K562 (cell line): Measurements from ENCODE around the gene MMAB. TPM values are rescaled to one million over a fixed set of nuclear protein-coding genes. Genes with fewer than 3 reads are reported as not detected.

Source experiments
- ATAC-seq: fragments of 200-7000 bp; cut with Tn5 transposase; 3 replicates; pipeline ENCODE4 v1.9.1; 2020; ENCODE audit warnings: moderate library complexity
- BruUV-seq: library from RNA; stranded (reverse); fragments of 400-500 nt; replicated peaks from 2 replicates; lab custom pipeline; 2021; lab: Mats Ljungman, UMichigan
- CTCF ChIA-PET: fragments of 300-600 bp; formaldehyde crosslinking; extraction: SDS; loops from one replicate; lab custom pipeline; 2021; ENCODE audit warnings: low intra/inter-chr PET ratio; lab: Yijun Ruan, JAX
- POLR2A ChIA-PET: fragments of 300-600, 350-650 bp; sonication (Branson Sonifier 250); formaldehyde crosslinking; extraction: SDS; loops from one replicate; lab custom pipeline; 2021; ENCODE audit warnings: antibody characterized with exemption, inconsistent platforms; lab: Yijun Ruan, JAX
- DNase-seq, 4 experiments: peaks; one replicate each; pipeline versions ENCODE4 v3.0.0 to v3.0.0-alpha.2; 2011 to 2018; ENCODE audit warnings: low spot score in 3 of 4, mixed read lengths in 3 of 4; ENCODE audit errors: extremely low read depth in 1 of 4
- FAIRE-seq: peaks from 2 replicates; lab custom pipeline; 2011; peaks lifted over from hg19 to GRCh38; lab: Jason Lieb, UNC
- H2AFZ ChIP-seq: 2 replicates; pipeline ENCODE4 v1.6.0; 2011; ENCODE audit warnings: low read depth, low read length, control low read depth, inconsistent platforms
- H3K27ac ChIP-seq: fragments of 200-600 bp; 3 replicates; pipeline ENCODE4 v1.8.0; 2011; ENCODE audit warnings: low read depth, mild to moderate bottlenecking, control low read depth, inconsistent platforms, low read length, moderate library complexity, mixed read lengths; ENCODE audit errors: extremely low read depth
- H3K27me3 ChIP-seq, 2 experiments: fragments of 300-600 bp in 1 of 2; 2 replicates in 1 of 2; 3 replicates in 1 of 2; pipeline versions ENCODE4 v1.6.0 to v1.8.0; 2011; ENCODE audit warnings: inconsistent platforms in 2 of 2, low read length in 2 of 2, mild to moderate bottlenecking in 1 of 2, mixed read lengths in 1 of 2, moderate library complexity in 1 of 2; ENCODE audit not compliant: control insufficient read depth in 2 of 2, insufficient read depth in 2 of 2
- H3K36me3 ChIP-seq: fragments of 300-600 bp; 3 replicates; pipeline ENCODE4 v1.8.0; 2011; ENCODE audit warnings: mild to moderate bottlenecking, low read length, inconsistent platforms; ENCODE audit not compliant: control insufficient read depth, insufficient read depth
- H3K4me1 ChIP-seq, 2 experiments: fragments of 200-600 bp in 1 of 2; replicated peaks in 1 of 2; 2 replicates in 1 of 2; 3 replicates in 1 of 2; pipeline versions ENCODE4 v1.5.1 to v1.8.0; 2011; ENCODE audit warnings: inconsistent platforms in 2 of 2, low read length in 2 of 2, mild to moderate bottlenecking in 1 of 2, mixed read lengths in 1 of 2, moderate library complexity in 1 of 2; ENCODE audit not compliant: control insufficient read depth in 2 of 2, insufficient read depth in 2 of 2
- H3K4me2 ChIP-seq: 2 replicates; pipeline ENCODE4 v1.6.1; 2011; ENCODE audit warnings: low read length, control low read depth, inconsistent platforms, mixed read lengths; ENCODE audit not compliant: insufficient read depth
- H3K4me3 ChIP-seq: fragments of 200-600 bp; sonication (generic), shearing (Covaris generic); 2 replicates; pipeline ENCODE4 v1.5.1; 2016; ENCODE audit warnings: control low read depth, inconsistent platforms
- H3K79me2 ChIP-seq: fragments of 200-600 bp; 3 replicates; pipeline ENCODE4 v1.8.0; 2011; ENCODE audit warnings: low read length, inconsistent platforms; ENCODE audit not compliant: control insufficient read depth, insufficient read depth
- H3K9ac ChIP-seq, 2 experiments: 2 replicates each; pipeline versions ENCODE4 v1.6.0 to v1.6.1; 2011; ENCODE audit warnings: low read depth in 2 of 2, low read length in 2 of 2, control low read depth in 1 of 2, inconsistent platforms in 1 of 2, mild to moderate bottlenecking in 1 of 2, mixed read lengths in 1 of 2; ENCODE audit not compliant: insufficient read depth in 1 of 2
- H3K9me1 ChIP-seq: one replicate; pipeline ENCODE4 v1.6.0; 2011; ENCODE audit warnings: inconsistent platforms, mild to moderate bottlenecking, low read length, moderate library complexity; ENCODE audit not compliant: control insufficient read depth, insufficient read depth
- H3K9me3 ChIP-seq: replicated peaks from 2 replicates; pipeline ENCODE4 v1.5.1; 2011; ENCODE audit warnings: low read depth, low read length, inconsistent platforms; ENCODE audit not compliant: control insufficient read depth, insufficient read depth
- H4K20me1 ChIP-seq: replicated peaks from 2 replicates; pipeline ENCODE4 v1.6.1; 2011; ENCODE audit warnings: low read length, inconsistent platforms, mixed read lengths; ENCODE audit not compliant: control insufficient read depth, insufficient read depth
- ELF2 ChIP-seq: fragments of 250-450 bp; sonication (Bioruptor Pico); IDR thresholded peaks from 2 replicates; pipeline ENCODE4 v1.5.0; 2021; ENCODE audit warnings: mild to moderate bottlenecking
- ETS2 ChIP-seq: IDR thresholded peaks from 2 replicates; pipeline ENCODE4 v1.6.1; 2016; ENCODE audit warnings: borderline replicate concordance, missing genetic modification characterization, mild to moderate bottlenecking, moderate library complexity, missing compliant biosample characterization; ENCODE audit not compliant: poor library complexity, severe bottlenecking
- ETV6 ChIP-seq, 3 experiments: fragments of 150-350 bp in 1 of 3; sonication (generic) in 1 of 3; formaldehyde crosslinking in 1 of 3; IDR thresholded peaks; 2 replicates each; pipeline versions ENCODE4 v1.6.1 to v1.8.0; 2014 to 2022; ENCODE audit warnings: borderline replicate concordance in 2 of 3, low read depth in 2 of 3, antibody characterized with exemption in 1 of 3, low read length in 1 of 3, mild to moderate bottlenecking in 1 of 3, missing genetic modification reagents in 1 of 3
- KDM4B ChIP-seq, 2 experiments: fragments of 450-650 bp in 1 of 2; sonication (generic) in 1 of 2; IDR thresholded peaks; 2 replicates each; pipeline ENCODE4 v1.6.1; 2016 to 2017; ENCODE audit warnings: borderline replicate concordance in 2 of 2, antibody characterized with exemption in 1 of 2, low read depth in 1 of 2, mild to moderate bottlenecking in 1 of 2
- MCM5 ChIP-seq: fragments of 450-650 bp; IDR thresholded peaks from 2 replicates; pipeline ENCODE4 v1.6.1; 2016; ENCODE audit warnings: low read depth
- NFATC3 ChIP-seq: fragments of 450-650 bp; IDR thresholded peaks from 2 replicates; pipeline ENCODE4 v1.6.1; 2017; ENCODE audit warnings: mild to moderate bottlenecking
- NFIC ChIP-seq: fragments of 450-650 bp; IDR thresholded peaks from 2 replicates; pipeline ENCODE4 v1.6.1; 2017; ENCODE audit warnings: mild to moderate bottlenecking, inconsistent platforms
- NRF1 ChIP-seq, 2 experiments: fragments of 450-650 bp; IDR thresholded peaks in 1 of 2; conservative IDR thresholded peaks in 1 of 2; 2 replicates each; pipeline ENCODE4 v1.6.1; 2014; ENCODE audit warnings: mild to moderate bottlenecking in 2 of 2
- TCF7L2 ChIP-seq: fragments of 150-350 bp; IDR thresholded peaks from 2 replicates; pipeline ENCODE4 v1.6.1; 2016; ENCODE audit warnings: low read depth, mild to moderate bottlenecking, low read length, moderate library complexity
- TSC22D4 ChIP-seq: fragments of 450-650 bp; IDR thresholded peaks from 2 replicates; pipeline ENCODE4 v1.6.1; 2016; ENCODE audit warnings: missing genetic modification characterization, missing biosample characterization, control low read depth
- ZEB2 ChIP-seq: fragments of 450-650 bp; IDR thresholded peaks from 2 replicates; pipeline ENCODE4 v1.6.1; 2016
- ZNF184 ChIP-seq: sonication (generic); formaldehyde crosslinking; IDR thresholded peaks from 2 replicates; pipeline ENCODE4 v1.5.0; 2020; ENCODE audit warnings: missing genetic modification reagents
- ZNF347 ChIP-seq: fragments of 450-650 bp; formaldehyde crosslinking; IDR thresholded peaks from 2 replicates; pipeline ENCODE4 v1.4.0; 2020; ENCODE audit warnings: low read depth, mild to moderate bottlenecking, moderate library complexity
- ZNF445 ChIP-seq: fragments of 250-450 bp; sonication (Bioruptor Pico); IDR thresholded peaks from 2 replicates; pipeline ENCODE4 v1.4.0; 2020; ENCODE audit warnings: low read depth, mild to moderate bottlenecking, moderate library complexity
- ZNF57 ChIP-seq: fragments of 450-650 bp; formaldehyde crosslinking; IDR thresholded peaks from 2 replicates; pipeline ENCODE4 v1.4.0; 2020; ENCODE audit warnings: mild to moderate bottlenecking, moderate library complexity
- WGBS: fragments of 100-300 bp; shearing (Covaris generic); methylation state at CpG from one replicate; pipeline ENCODE4 v1.1.6; 2016; ENCODE audit warnings: low coverage, mixed read lengths; ENCODE audit not compliant: insufficient coverage; ENCODE audit errors: missing lambda C conversion rate; 5-methylcytosine and 5-hydroxymethylcytosine counted together
- in situ Hi-C: fragments of 300-500 bp; cut with MboI; formaldehyde crosslinking; loops from 4 replicates; pipeline ENCODE4 v1.15.0; 2018; ENCODE audit warnings: inconsistent platforms, mixed read lengths
- intact Hi-C: fragments of 100-400 bp; cut with micrococcal nuclease; formaldehyde crosslinking; loops from 2 replicates; pipeline ENCODE4 v1.14.2; 2022
- polyA plus RNA-seq, 8 experiments: library from polyadenylated mRNA; depleted of rRNA in 4 of 8; stranded (reverse) in 5 of 8; unstranded in 3 of 8; fragments of >200 nt; fragmentation: Nextera tagmentation in 2 of 8; fragmentation: Illumina TruSeq in 1 of 8; extraction: Ambion mirVana in 2 of 8; extraction: Trizol in 1 of 8; gene quantifications; 2 replicates each; pipeline versions ENCODE4 v1.2.1 to v1.2.3, GENCODE V29; 2011 to 2014; ENCODE audit warnings: inconsistent platforms in 1 of 8, missing spikeins in 1 of 8
- total RNA-seq, 7 experiments: library from RNA; depleted of rRNA in 6 of 7; stranded (reverse); fragments of >200 nt in 6 of 7; fragmentation: Illumina TruSeq in 2 of 7; extraction: Trizol in 2 of 7; gene quantifications; 2 replicates each; pipeline versions ENCODE4 v1.2.1 to v1.2.3, GENCODE V29; 2011 to 2021; ENCODE audit warnings: low replicate concordance in 1 of 7

Gene MMAB
- total and polyA plus RNA-seq, 9 of the 15 experiments (the other 6 are each of a cell fraction or from before 2014, with no cell fraction given), result 9.5 to 76.1 (median 46.2) TPM

DNA sequence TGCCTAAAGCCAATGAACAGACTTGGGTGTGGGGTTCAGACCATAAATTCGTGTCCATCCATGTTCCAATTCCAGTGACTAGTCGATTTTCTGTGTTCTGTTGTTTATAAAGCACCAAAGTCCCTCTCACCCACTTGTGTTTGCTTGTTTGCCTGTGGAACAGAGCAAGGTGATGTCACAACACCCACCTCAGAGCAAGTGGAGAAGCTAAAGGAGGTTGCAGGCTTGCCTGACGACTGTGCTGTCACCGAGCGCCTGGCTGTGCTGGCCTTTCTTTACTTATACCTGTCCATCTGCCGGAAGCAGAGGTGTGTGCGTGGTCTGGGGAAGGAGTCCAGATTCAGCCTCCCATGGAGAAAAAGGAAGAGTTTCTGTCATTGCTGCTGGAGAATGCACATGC lies 6.3 kb upstream of the MMAB start:
- BruUV-seq, result no TSS peak
- ATAC-seq, result no peak
- H3K4me2 ChIP-seq, result no peak overlapping the region
- H3K4me3 ChIP-seq, result no peak overlapping the region
- H2AFZ ChIP-seq, result no peak overlapping the region
- peaks cover 86% of the 10 kb centered on the region for H3K36me3 ChIP-seq
- H3K27me3 ChIP-seq, result no peaks in the 10 kb centered on the region
- 75% methylated on average over 7 of the region's 7 CpGs for WGBS
- H3K9ac ChIP-seq, result no peak overlapping the region; a peak in 1 of 4 replicates
- ChIA-PET CTCF (no interaction called here), POLR2A (no interaction called here)
- H3K27ac ChIP-seq, result no peak overlapping the region
- in situ Hi-C loops, result no loop called here
- H3K9me3 ChIP-seq, result no peaks in the 10 kb centered on the region
- FAIRE-seq, result no peak
- intact Hi-C loops, result no loop called here
- no peaks in the 10 kb centered on the region; the same call in 1 of the 2 replicates for H4K20me1 ChIP-seq
- peaks cover 7% of the 10 kb centered on the region for H3K79me2 ChIP-seq
- DNase-seq, result no peak
- peaks cover 4% of the 10 kb centered on the region for H3K9me1 ChIP-seq
- TF ChIP-seq NFIC, result no peak
- TF ChIP-seq TSC22D4 (tag), result no peak
- no peak for TF ChIP-seq KDM4B (IDR thresholded peaks at IDR 0.05; ENCODE audit: borderline replicate concordance in 2 of 2, low read depth in 1 of 2)
- TF ChIP-seq ZNF184 (CRISPR knock-in tag), result no peak
- no peak for TF ChIP-seq ETV6 (IDR thresholded peaks at IDR 0.05; ENCODE audit: borderline replicate concordance in 1 of 2, low read depth in 2 of 2, low read length in 1 of 2)
- TF ChIP-seq ETV6 (CRISPR knock-in tag; IDR thresholded peaks at IDR 0.05; ENCODE audit: borderline replicate concordance), result no peak
- TF ChIP-seq ZEB2, result no peak
- TF ChIP-seq ZNF445 (CRISPR knock-in tag), result no peak
- TF ChIP-seq NRF1 (conservative IDR thresholded peaks at IDR 0.05 in 1 of 2, IDR thresholded peaks at IDR 0.05 in 1 of 2), result no peak
- no peak for TF ChIP-seq ZNF347
- no peak for TF ChIP-seq NFATC3
- no peak for TF ChIP-seq TCF7L2
- TF ChIP-seq ELF2 (CRISPR knock-in tag), result no peak
- no peak for TF ChIP-seq ZNF57 (CRISPR knock-in tag)
- no peak for TF ChIP-seq ETS2 (tag)
- TF ChIP-seq MCM5, result no peak
- H3K4me1 ChIP-seq, result peaks cover 2 to 5% of the 10 kb centered on the region in 2 experiments; a peak in 3 of 5 replicates
